Adrenal gland (tissue), 12 donors: ENCODE measurements around the gene AMPH. TPM values are rescaled to one million over a fixed set of nuclear protein-coding genes. Genes with fewer than 3 reads are reported as not detected.

ENCODE experiments used
- DNase-seq, 7 donors: peaks; one replicate each; pipeline ENCODE4 v3.0.0-alpha.2; 2019 to 2020
- H3K27ac ChIP-seq, 5 donors: fragments of 200-600 bp; sonication (generic) in 4 of 5; 1 replicate in 3 of 5; 2 replicates in 2 of 5; pipeline versions ENCODE4 v1.5.1 to v1.8.0; 2016 to 2020; ENCODE audit warnings: mild to moderate bottlenecking in 1 of 5
- H3K27me3 ChIP-seq: fragments of 200-600 bp; 2 replicates; pipeline ENCODE4 v1.8.0; 2021
- H3K36me3 ChIP-seq, 2 donors: fragments of 200-600 bp; replicated peaks in 1 of 2; 1 replicate in 1 of 2; 2 replicates in 1 of 2; pipeline versions ENCODE4 v1.5.1 to v1.8.0; 2018 to 2022
- H3K4me1 ChIP-seq, 2 donors: fragments of 200-600 bp; replicated peaks in 1 of 2; 1 replicate in 1 of 2; 2 replicates in 1 of 2; pipeline versions ENCODE4 v1.5.1 to v1.8.0; 2018 to 2021
- H3K4me3 ChIP-seq, 4 donors: fragments of 200-600 bp; sonication (generic) in 3 of 4; one replicate each; pipeline ENCODE4 v1.5.1; 2016 to 2018
- H3K9me3 ChIP-seq, 3 donors: fragments of 200-600 bp; sonication (generic) in 1 of 3; replicated peaks in 1 of 3; 1 replicate in 2 of 3; 2 replicates in 1 of 3; pipeline versions ENCODE4 v1.5.1 to v1.8.0; 2016 to 2021
- CTCF ChIP-seq, 6 experiments: fragments of 450-650 bp in 4 of 6; fragments of 200-600 bp in 2 of 6; sonication (generic) in 1 of 6; IDR thresholded peaks; 1 replicate in 5 of 6; 2 replicates in 1 of 6; pipeline versions ENCODE4 v1.5.1 to v1.8.0; 2016 to 2021; ENCODE audit warnings: antibody characterized with exemption in 6 of 6, mild to moderate bottlenecking in 2 of 6, moderate library complexity in 1 of 6
- POLR2A ChIP-seq, 2 donors: fragments of 450-650 bp; IDR thresholded peaks; one replicate each; pipeline ENCODE4 v1.6.1; 2017; ENCODE audit warnings: antibody characterized with exemption in 2 of 2, mild to moderate bottlenecking in 2 of 2, moderate library complexity in 1 of 2
- WGBS, 4 donors: extraction: QIAGEN DNeasy Blood & Tissue Kit in 2 of 4; methylation state at CpG; one replicate each; pipeline versions ENCODE4 v1.1.5 to v1.1.7; 2013 to 2017; 5-methylcytosine and 5-hydroxymethylcytosine counted together
- intact Hi-C, 2 donors: fragments of 100-400 bp; cut with DNase I; formaldehyde crosslinking; loops; one replicate each; pipeline versions ENCODE4 v1.14.1 to v1.15.0; 2022 to 2023
- polyA plus RNA-seq, 3 donors: library from polyadenylated mRNA; stranded (reverse); fragments of 200-250 nt in 2 of 3; fragments of 350-450 nt in 1 of 3; fragmentation: Illumina TruSeq in 1 of 3; extraction: RNeasy Lipid Tissue Mini Kit (QIAGEN cat#74804) in 1 of 3; gene quantifications; one replicate each; pipeline ENCODE4 v1.2.3, GENCODE V29; 2013 to 2014
- total RNA-seq, 9 donors: library from RNA; depleted of rRNA in 4 of 9; stranded (reverse); fragments of >200 nt in 4 of 9; fragments of 120-200 nt in 1 of 9; fragmentation: NEBNext Ultra II Directional in 1 of 9; extraction: Animal tissue kit (Norgen Biotek cat#: 25700) in 1 of 9; gene quantifications; one replicate each; pipeline versions ENCODE4 v1.1.0 to v1.2.4, GENCODE V29; 2013 to 2023
- donor health status: healthy with polysubstance abuse.
- donor health status: Bipolar disorder and iron deficiency.
- donor health status: DM: yes; HTN: yes; CAD: no.
- donor health status: DM: no; HTN: no; CAD: no.
- donor health status: DM: no; HTN: no; CAD: no.
- donor health status: DM: yes; HTN: yes; CAD: no.

The AMPH gene
- total and polyA plus RNA-seq, 12 donors, result 0.18 to 4.4 (median 1.1) TPM; not detected in 1

GRCh38 chr7:38461887-38462286, 169.3 kb downstream of the AMPH start:
- intact Hi-C loops, result no loop called here
- H3K4me3 ChIP-seq, result no peak overlapping the region
- DNase-seq, result no peak
- H3K27ac ChIP-seq, result no peak overlapping the region
- no peaks in the 10 kb centered on the region for H3K9me3 ChIP-seq
- no peaks in the 10 kb centered on the region for H3K4me1 ChIP-seq
- H3K36me3 ChIP-seq, result no peaks in the 10 kb centered on the region
- no peak for TF ChIP-seq CTCF (IDR thresholded peaks at IDR 0.05)
- no peak for TF ChIP-seq POLR2A (IDR thresholded peaks at IDR 0.05)
- 89 to 94% (median 91%) methylated on average over 7 of the region's 7 CpGs for WGBS, 4 donors
- no peaks in the 10 kb centered on the region for H3K27me3 ChIP-seq

- Histone ChIP-seq H3K36me3 (no peaks in the 10 kb centered on the region), H3K27ac (no peak overlapping the region)
- intact Hi-C loops, result no loop called here
These were observed 177.3 kb downstream of the AMPH start for GRCh38 chr7:38453826-38454225.

GRCh38 chr7:38453168-38453567, 178.0 kb downstream of the AMPH start:
- H3K36me3 ChIP-seq, result no peaks in the 10 kb centered on the region
- no peak for DNase-seq
- H3K4me3 ChIP-seq, result no peak overlapping the region
- intact Hi-C loops, result no loop called here
- no peak overlapping the region for H3K27ac ChIP-seq
- no peaks in the 10 kb centered on the region for H3K27me3 ChIP-seq
- H3K9me3 ChIP-seq, result no peaks in the 10 kb centered on the region
- no peaks in the 10 kb centered on the region for H3K4me1 ChIP-seq
- 49 to 61% (median 52%) methylated on average over 3 of the region's 3 CpGs for WGBS, 4 donors
- no peak for TF ChIP-seq POLR2A (IDR thresholded peaks at IDR 0.05)
- no peak for TF ChIP-seq CTCF (IDR thresholded peaks at IDR 0.05)

More at GRCh38 chr7:38453826-38454225, 177.3 kb downstream of the AMPH start:
- H3K4me3 ChIP-seq, result no peak overlapping the region
- H3K9me3 ChIP-seq, result no peaks in the 10 kb centered on the region
- no peaks in the 10 kb centered on the region for H3K4me1 ChIP-seq
- WGBS, 4 donors, result 85 to 90% (median 88%) methylated on average over 5 of the region's 5 CpGs
- DNase-seq, result no peak
- TF ChIP-seq POLR2A (IDR thresholded peaks at IDR 0.05), result no peak
- no peak for TF ChIP-seq CTCF (IDR thresholded peaks at IDR 0.05)
- H3K27me3 ChIP-seq, result no peaks in the 10 kb centered on the region

GRCh38 chr7:38452681-38453108, 178.5 kb downstream of the AMPH start:
- H3K27ac ChIP-seq, result no peak overlapping the region
- no peaks in the 10 kb centered on the region for H3K27me3 ChIP-seq
- no peaks in the 10 kb centered on the region for H3K4me1 ChIP-seq
- H3K4me3 ChIP-seq, result no peak overlapping the region
- no peak for TF ChIP-seq POLR2A (IDR thresholded peaks at IDR 0.05)
- TF ChIP-seq CTCF (IDR thresholded peaks at IDR 0.05), result no peak
- no peaks in the 10 kb centered on the region for H3K9me3 ChIP-seq
- no peak for DNase-seq
- intact Hi-C loops, result no loop called here
- H3K36me3 ChIP-seq, result no peaks in the 10 kb centered on the region
- WGBS, 4 donors, result 60 to 74% (median 70%) methylated on average over 1 of the region's 1 CpG
